ENCODE measurements around the gene ST6GALNAC3.

ST6GALNAC3 gene

GRCh38 chr1:76068953-76069561 is 5.5 kb upstream of the ST6GALNAC3 start:
- DNase-seq = no peak
- no peaks in the 10 kb centered on the region for H3K36me3 ChIP-seq (ENCODE audit: control insufficient read depth, insufficient read depth, low read length)
- H3K27ac ChIP-seq (ENCODE audit: insufficient read depth, low read length, poor library complexity, severe bottlenecking) = no peak overlapping the region
- no peak overlapping the region for H3K4me3 ChIP-seq (ENCODE audit: insufficient read depth, low read depth, low read length, poor library complexity, severe bottlenecking)
- H3K4me1 ChIP-seq (ENCODE audit: control insufficient read depth, insufficient read depth, low read length, poor library complexity, severe bottlenecking) = peaks cover 3% of the 10 kb centered on the region
- H3K9me3 ChIP-seq (ENCODE audit: control insufficient read depth, low read length) = no peaks in the 10 kb centered on the region
- no peaks in the 10 kb centered on the region for H3K27me3 ChIP-seq (replicated peaks; ENCODE audit: control insufficient read depth, insufficient read depth, low read length, poor library complexity, severe bottlenecking)

GRCh38 chr1:76070538-76070937 is 4.0 kb upstream of the ST6GALNAC3 start:
- Histone ChIP-seq H3K9me3 (ENCODE audit: control insufficient read depth, low read length) (no peaks in the 10 kb centered on the region), H3K27ac (ENCODE audit: insufficient read depth, low read length, poor library complexity, severe bottlenecking) (no peak overlapping the region), H3K4me3 (ENCODE audit: insufficient read depth, low read depth, low read length, poor library complexity, severe bottlenecking) (no peak overlapping the region), H3K36me3 (ENCODE audit: control insufficient read depth, insufficient read depth, low read length) (no peaks in the 10 kb centered on the region), H3K4me1 (ENCODE audit: control insufficient read depth, insufficient read depth, low read length, poor library complexity, severe bottlenecking) (peaks cover 5% of the 10 kb centered on the region), H3K27me3 (replicated peaks; ENCODE audit: control insufficient read depth, insufficient read depth, low read length, poor library complexity, severe bottlenecking) (no peaks in the 10 kb centered on the region)
- no peak for DNase-seq

GRCh38 chr1:76073481-76073880 is 1.1 kb upstream of the ST6GALNAC3 start:
- H3K9me3 ChIP-seq (ENCODE audit: control insufficient read depth, low read length) = no peaks in the 10 kb centered on the region
- H3K4me3 ChIP-seq (ENCODE audit: insufficient read depth, low read depth, low read length, poor library complexity, severe bottlenecking) = no peak overlapping the region
- no peak for DNase-seq
- H3K4me1 ChIP-seq (ENCODE audit: control insufficient read depth, insufficient read depth, low read length, poor library complexity, severe bottlenecking) = peaks cover 5% of the 10 kb centered on the region
- H3K36me3 ChIP-seq (ENCODE audit: control insufficient read depth, insufficient read depth, low read length) = no peaks in the 10 kb centered on the region
- no peaks in the 10 kb centered on the region for H3K27me3 ChIP-seq (replicated peaks; ENCODE audit: control insufficient read depth, insufficient read depth, low read length, poor library complexity, severe bottlenecking)
- no peak overlapping the region for H3K27ac ChIP-seq (ENCODE audit: insufficient read depth, low read length, poor library complexity, severe bottlenecking)

GRCh38 chr1:76075188-76075489 is 593 bp downstream of the ST6GALNAC3 start:
- no peak overlapping the region for H3K27ac ChIP-seq (ENCODE audit: insufficient read depth, low read length, poor library complexity, severe bottlenecking)
- peak overlapping the region; percentile 59 for H3K4me3 ChIP-seq (ENCODE audit: insufficient read depth, low read depth, low read length, poor library complexity, severe bottlenecking)
- DNase-seq = no peak
- H3K4me1 ChIP-seq (ENCODE audit: control insufficient read depth, insufficient read depth, low read length, poor library complexity, severe bottlenecking) = peaks cover 5% of the 10 kb centered on the region
- no peaks in the 10 kb centered on the region for H3K9me3 ChIP-seq (ENCODE audit: control insufficient read depth, low read length)
- H3K27me3 ChIP-seq (replicated peaks; ENCODE audit: control insufficient read depth, insufficient read depth, low read length, poor library complexity, severe bottlenecking) = no peaks in the 10 kb centered on the region
- H3K36me3 ChIP-seq (ENCODE audit: control insufficient read depth, insufficient read depth, low read length) = no peaks in the 10 kb centered on the region

GRCh38 chr1:76075877-76076276 is 1.3 kb downstream of the ST6GALNAC3 start:
- Histone ChIP-seq H3K4me1 (ENCODE audit: control insufficient read depth, insufficient read depth, low read length, poor library complexity, severe bottlenecking) (peaks cover 5% of the 10 kb centered on the region), H3K27me3 (replicated peaks; ENCODE audit: control insufficient read depth, insufficient read depth, low read length, poor library complexity, severe bottlenecking) (no peaks in the 10 kb centered on the region), H3K9me3 (ENCODE audit: control insufficient read depth, low read length) (no peaks in the 10 kb centered on the region), H3K36me3 (ENCODE audit: control insufficient read depth, insufficient read depth, low read length) (no peaks in the 10 kb centered on the region), H3K27ac (ENCODE audit: insufficient read depth, low read length, poor library complexity, severe bottlenecking) (no peak overlapping the region), H3K4me3 (ENCODE audit: insufficient read depth, low read depth, low read length, poor library complexity, severe bottlenecking) (no peak overlapping the region)
- no peak for DNase-seq

GRCh38 chr1:76079475-76080227 is 5.1 kb downstream of the ST6GALNAC3 start:
- H3K36me3 ChIP-seq (ENCODE audit: control insufficient read depth, insufficient read depth, low read length) = no peaks in the 10 kb centered on the region
- DNase-seq = no peak
- no peaks in the 10 kb centered on the region for H3K27me3 ChIP-seq (replicated peaks; ENCODE audit: control insufficient read depth, insufficient read depth, low read length, poor library complexity, severe bottlenecking)
- no peak overlapping the region for H3K27ac ChIP-seq (ENCODE audit: insufficient read depth, low read length, poor library complexity, severe bottlenecking)
- no peaks in the 10 kb centered on the region for H3K9me3 ChIP-seq (ENCODE audit: control insufficient read depth, low read length)
- no peak overlapping the region for H3K4me3 ChIP-seq (ENCODE audit: insufficient read depth, low read depth, low read length, poor library complexity, severe bottlenecking)
- H3K4me1 ChIP-seq (ENCODE audit: control insufficient read depth, insufficient read depth, low read length, poor library complexity, severe bottlenecking) = no peaks in the 10 kb centered on the region

GRCh38 chr1:76080552-76081079 is 6.1 kb downstream of the ST6GALNAC3 start:
- no peaks in the 10 kb centered on the region for H3K36me3 ChIP-seq (ENCODE audit: control insufficient read depth, insufficient read depth, low read length)
- H3K4me1 ChIP-seq (ENCODE audit: control insufficient read depth, insufficient read depth, low read length, poor library complexity, severe bottlenecking) = no peaks in the 10 kb centered on the region
- no peak overlapping the region for H3K27ac ChIP-seq (ENCODE audit: insufficient read depth, low read length, poor library complexity, severe bottlenecking)
- H3K4me3 ChIP-seq (ENCODE audit: insufficient read depth, low read depth, low read length, poor library complexity, severe bottlenecking) = no peak overlapping the region
- no peak for DNase-seq
- no peaks in the 10 kb centered on the region for H3K27me3 ChIP-seq (replicated peaks; ENCODE audit: control insufficient read depth, insufficient read depth, low read length, poor library complexity, severe bottlenecking)
- no peaks in the 10 kb centered on the region for H3K9me3 ChIP-seq (ENCODE audit: control insufficient read depth, low read length)

GRCh38 chr1:76082062-76082461 is 7.5 kb downstream of the ST6GALNAC3 start:
- H3K4me1 ChIP-seq (ENCODE audit: control insufficient read depth, insufficient read depth, low read length, poor library complexity, severe bottlenecking) = no peaks in the 10 kb centered on the region
- H3K27ac ChIP-seq (ENCODE audit: insufficient read depth, low read length, poor library complexity, severe bottlenecking) = no peak overlapping the region
- H3K27me3 ChIP-seq (replicated peaks; ENCODE audit: control insufficient read depth, insufficient read depth, low read length, poor library complexity, severe bottlenecking) = no peaks in the 10 kb centered on the region
- H3K36me3 ChIP-seq (ENCODE audit: control insufficient read depth, insufficient read depth, low read length) = no peaks in the 10 kb centered on the region
- no peaks in the 10 kb centered on the region for H3K9me3 ChIP-seq (ENCODE audit: control insufficient read depth, low read length)
- no peak overlapping the region for H3K4me3 ChIP-seq (ENCODE audit: insufficient read depth, low read depth, low read length, poor library complexity, severe bottlenecking)
- DNase-seq = no peak

- Histone ChIP-seq H3K27ac (ENCODE audit: insufficient read depth, low read length, poor library complexity, severe bottlenecking) (no peak overlapping the region), H3K4me1 (ENCODE audit: control insufficient read depth, insufficient read depth, low read length, poor library complexity, severe bottlenecking) (no peaks in the 10 kb centered on the region), H3K36me3 (ENCODE audit: control insufficient read depth, insufficient read depth, low read length) (no peaks in the 10 kb centered on the region), H3K4me3 (ENCODE audit: insufficient read depth, low read depth, low read length, poor library complexity, severe bottlenecking) (no peak overlapping the region), H3K27me3 (replicated peaks; ENCODE audit: control insufficient read depth, insufficient read depth, low read length, poor library complexity, severe bottlenecking) (no peaks in the 10 kb centered on the region), H3K9me3 (ENCODE audit: control insufficient read depth, low read length) (no peaks in the 10 kb centered on the region)
- DNase-seq = no peak
Observed at GRCh38 chr1:76083189-76083588, 8.6 kb downstream of the ST6GALNAC3 start.

GRCh38 chr1:76084029-76084627 is 9.6 kb downstream of the ST6GALNAC3 start:
- Histone ChIP-seq H3K9me3 (ENCODE audit: control insufficient read depth, low read length) (no peaks in the 10 kb centered on the region), H3K27ac (ENCODE audit: insufficient read depth, low read length, poor library complexity, severe bottlenecking) (no peak overlapping the region), H3K36me3 (ENCODE audit: control insufficient read depth, insufficient read depth, low read length) (no peaks in the 10 kb centered on the region), H3K27me3 (replicated peaks; ENCODE audit: control insufficient read depth, insufficient read depth, low read length, poor library complexity, severe bottlenecking) (no peaks in the 10 kb centered on the region), H3K4me1 (ENCODE audit: control insufficient read depth, insufficient read depth, low read length, poor library complexity, severe bottlenecking) (no peaks in the 10 kb centered on the region), H3K4me3 (ENCODE audit: insufficient read depth, low read depth, low read length, poor library complexity, severe bottlenecking) (no peak overlapping the region)
- DNase-seq = no peak

Measured in effector memory CD4-positive, alpha-beta T cell (primary cell).